NCI-H2227 treated with DMSO at 0.1 percent for 48 hours (cell line): Measurements from ENCODE around the gene NCOA7.
"Not testable (repeated sequence)": the region's sequence is repeated elsewhere in the genome, so short reads cannot be mapped to it uniquely, and the experiment has no call there.

Experiments
- DNase-seq: peaks from one replicate; lab custom pipeline; 2025; lab: John Stamatoyannopoulos, UW

Gene NCOA7

GRCh38 chr6:125922322-125922860 is 131.6 kb downstream of the NCOA7 start:
- DNase-seq, result no peak

- DNase-seq, result no peak
Measured at GRCh38 chr6:125923366-125923877, 132.7 kb downstream of the NCOA7 start.

GRCh38 chr6:125924169-125924568 is 133.4 kb downstream of the NCOA7 start:
- no peak for DNase-seq

- no peak for DNase-seq
Measured at GRCh38 chr6:125924697-125925358, 134.1 kb downstream of the NCOA7 start.

- no peak for DNase-seq
Measured at GRCh38 chr6:125926711-125927110, 136.0 kb downstream of the NCOA7 start.

- no peak for DNase-seq
Measured at GRCh38 chr6:125927761-125928160, 137.0 kb downstream of the NCOA7 start.

GRCh38 chr6:125930765-125931418 is 140.1 kb downstream of the NCOA7 start:
- no peak for DNase-seq

GRCh38 chr6:125931733-125932450 is 141.1 kb downstream of the NCOA7 start:
- no peak for DNase-seq

- no peak for DNase-seq
Measured at GRCh38 chr6:125932451-125932795, 141.7 kb downstream of the NCOA7 start.

GRCh38 chr6:125935520-125935919 is 144.8 kb downstream of the NCOA7 start:
- not testable (repeated sequence) for DNase-seq

GRCh38 chr6:125939026-125939425 is 148.3 kb downstream of the NCOA7 start:
- no peak for DNase-seq

- DNase-seq, result no peak
Measured at GRCh38 chr6:125939791-125940190, 149.0 kb downstream of the NCOA7 start.

GRCh38 chr6:125940247-125941041 is 149.7 kb downstream of the NCOA7 start:
- DNase-seq, result no peak

- DNase-seq, result no peak
Measured at GRCh38 chr6:125942672-125943527, 152.1 kb downstream of the NCOA7 start.

GRCh38 chr6:125943528-125944433 is 153.0 kb downstream of the NCOA7 start:
- no peak for DNase-seq

GRCh38 chr6:125944434-125944816 is 153.7 kb downstream of the NCOA7 start:
- DNase-seq, result no peak

- DNase-seq, result no peak
Measured at GRCh38 chr6:125944896-125945295, 154.1 kb downstream of the NCOA7 start.

GRCh38 chr6:125945378-125946141 is 154.8 kb downstream of the NCOA7 start:
- DNase-seq, result no peak

- no peak for DNase-seq
Measured at GRCh38 chr6:125947615-125948014, 156.9 kb downstream of the NCOA7 start.
